Mucosa of descending colon (tissue), 3 donors: ENCODE measurements around the gene FTO. TPM values are rescaled to one million over a fixed set of nuclear protein-coding genes. Genes with fewer than 3 reads are reported as not detected.

Source experiments
- ATAC-seq: fragments of 200-7000 bp; cut with Tn5 transposase; one replicate; pipeline ENCODE4 v1.9.1; 2020; ENCODE audit warnings: mild to moderate bottlenecking, moderate library complexity
- DNase-seq, 3 donors: peaks; one replicate each; pipeline ENCODE4 v3.0.0-alpha.2; 2020
- H3K36me3 ChIP-seq: fragments of 200-600 bp; one replicate; pipeline ENCODE4 v1.8.0; 2021; ENCODE audit warnings: low read depth, mild to moderate bottlenecking
- H3K4me1 ChIP-seq: fragments of 200-600 bp; one replicate; pipeline ENCODE4 v1.8.0; 2021; ENCODE audit warnings: low read depth, mild to moderate bottlenecking
- H3K4me3 ChIP-seq: fragments of 200-600 bp; one replicate; pipeline ENCODE4 v1.8.0; 2021; ENCODE audit warnings: mild to moderate bottlenecking
- H3K9me3 ChIP-seq: fragments of 200-600 bp; one replicate; pipeline ENCODE4 v1.8.0; 2021; ENCODE audit warnings: mild to moderate bottlenecking
- CTCF ChIP-seq: fragments of 200-600 bp; IDR thresholded peaks from one replicate; pipeline ENCODE4 v1.8.0; 2022; ENCODE audit warnings: antibody characterized with exemption, mild to moderate bottlenecking
- intact Hi-C, 2 donors: fragments of 100-400 bp; cut with DNase I in 1 of 2; cut with micrococcal nuclease in 1 of 2; formaldehyde crosslinking; loops; one replicate each; pipeline versions ENCODE4 v1.11.0 to v1.11.1; 2022; cut with DNase I, micrococcal nuclease
- total RNA-seq, 3 donors: library from RNA; stranded (reverse); fragmentation: NEBNext Ultra II Directional in 2 of 3; extraction: Animal tissue kit (Norgen Biotek cat#: 25700) in 2 of 3; gene quantifications; one replicate each; pipeline versions ENCODE4 v1.2.1 to v1.2.4, GENCODE V29; 2021 to 2023
- donor health status: DM: no; HTN: no; CAD: no; lungs with moderate emphysema.
- donor health status: DM: no; HTN: no; CAD: no.
- donor health status: DM: no; HTN: yes; CAD: no.

Gene FTO
- total RNA-seq, 3 donors from 2014 or later, result 38.0 to 81.7 (median 39.1) TPM

DNA sequence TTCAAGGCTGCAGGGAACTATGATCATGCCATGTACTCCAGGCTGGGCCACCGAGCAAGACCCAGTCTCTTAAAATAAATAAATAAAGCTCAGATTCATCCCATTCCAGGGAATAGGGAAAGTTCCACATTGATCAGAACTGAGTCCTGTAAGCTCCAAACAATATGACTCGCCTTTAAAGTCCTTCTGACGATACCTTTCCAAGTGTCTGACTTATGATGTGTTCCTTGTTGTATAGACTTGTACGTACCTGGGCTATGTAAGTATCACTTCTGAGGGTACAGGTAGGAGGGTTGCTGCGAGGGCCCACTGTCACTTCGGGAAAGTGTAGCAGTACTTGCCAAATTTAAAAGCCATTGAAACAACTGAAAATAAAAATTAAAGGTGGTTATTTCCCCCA is 329.8 kb downstream of the FTO start:
- Histone ChIP-seq H3K4me1 (no peaks in the 10 kb centered on the region), H3K36me3 (no peaks in the 10 kb centered on the region), H3K9me3 (peaks cover 17% of the 10 kb centered on the region), H3K4me3 (no peak overlapping the region)
- intact Hi-C loops, result no loop called here
- TF ChIP-seq CTCF, result no peak
- DNase-seq (no peak), ATAC-seq (no peak)

GRCh38 chr16:54034684-54035083 is 330.7 kb downstream of the FTO start:
- H3K4me1 ChIP-seq, result no peaks in the 10 kb centered on the region
- no peak overlapping the region for H3K4me3 ChIP-seq
- intact Hi-C loops, result no loop called here
- peaks cover 17% of the 10 kb centered on the region for H3K9me3 ChIP-seq
- H3K36me3 ChIP-seq, result no peaks in the 10 kb centered on the region
- ATAC-seq (no peak), DNase-seq (no peak)
- TF ChIP-seq CTCF, result no peak

DNA sequence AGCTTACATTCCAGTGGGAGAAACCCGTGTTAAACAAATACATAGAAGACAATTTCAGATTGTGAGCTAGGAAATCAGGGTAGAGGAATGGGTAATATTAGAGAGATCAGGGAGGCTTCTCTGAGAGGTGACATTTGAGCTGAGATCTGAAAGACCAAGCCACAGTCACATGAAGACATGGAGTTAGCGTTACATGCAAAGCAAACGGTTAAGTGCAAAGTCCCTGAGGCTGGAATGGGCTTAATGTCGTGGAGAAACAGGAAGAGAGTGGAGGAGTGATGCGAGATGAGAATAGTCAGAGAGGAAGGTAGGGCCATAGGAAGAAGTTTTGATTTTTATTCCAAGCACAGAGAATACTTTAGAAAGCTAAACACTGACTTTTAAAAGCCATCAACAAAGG is 336.5 kb downstream of the FTO start:
- Histone ChIP-seq H3K9me3 (no peaks in the 10 kb centered on the region), H3K36me3 (no peaks in the 10 kb centered on the region), H3K4me3 (no peak overlapping the region), H3K4me1 (no peaks in the 10 kb centered on the region)
- no peak for TF ChIP-seq CTCF
- DNase-seq (no peak), ATAC-seq (no peak)
- intact Hi-C loops, result no loop called here

DNA sequence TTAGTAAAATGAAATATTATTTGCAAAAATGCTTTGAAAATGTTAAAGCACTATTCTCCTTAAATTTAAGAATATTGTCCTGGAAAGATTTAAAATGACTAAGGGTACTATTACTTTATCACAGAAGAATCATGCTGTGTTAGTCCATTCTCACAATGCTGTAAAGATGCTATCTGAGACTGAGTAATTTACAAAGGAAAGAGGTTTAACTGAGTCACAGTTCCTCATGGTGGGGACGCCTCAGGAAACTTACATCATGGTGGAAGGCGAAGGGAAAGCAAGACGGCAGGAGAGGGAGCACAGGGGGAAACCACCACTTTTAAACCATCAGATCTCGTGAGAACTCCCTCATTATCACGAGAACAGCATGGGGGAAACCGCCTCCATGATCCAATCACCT is 337.0 kb downstream of the FTO start:
- Histone ChIP-seq H3K9me3 (no peaks in the 10 kb centered on the region), H3K36me3 (no peaks in the 10 kb centered on the region), H3K4me3 (no peak overlapping the region), H3K4me1 (no peaks in the 10 kb centered on the region)
- ATAC-seq, result no peak
- intact Hi-C loops, result no loop called here
- TF ChIP-seq CTCF, result no peak
- no peak for DNase-seq

- no peaks in the 10 kb centered on the region for H3K4me1 ChIP-seq
- ATAC-seq (no peak), DNase-seq (no peak)
- H3K9me3 ChIP-seq, result no peaks in the 10 kb centered on the region
- H3K4me3 ChIP-seq, result no peak overlapping the region
- no peaks in the 10 kb centered on the region for H3K36me3 ChIP-seq
- TF ChIP-seq CTCF, result no peak
- intact Hi-C loops, result no loop called here
Observed at GRCh38 chr16:54048586-54049495, 344.9 kb downstream of the FTO start.
